HG02981 (cell line): ENCODE results near the gene IZUMO2.

ENCODE experiments used
- ATAC-seq: cut with Tn5 transposase; IDR thresholded peaks from one replicate; pipeline ENCODE4 v1.9.1; 2021; ENCODE audit warnings: mild to moderate bottlenecking, moderate library complexity; ENCODE audit not compliant: unreplicated experiment

Gene IZUMO2

GRCh38 chr19:50162988-50163387, at the start of gene IZUMO2:
Gene IZUMO2, minus strand, starts transcription at chr19:50163281. Its CDS starts 87 bp downstream, at chr19:50163194.
- no peak for ATAC-seq

GRCh38 chr19:50210425-50210824, 47.3 kb upstream of the IZUMO2 start:
- ATAC-seq: no peak

GRCh38 chr19:50209131-50209530, 46.0 kb upstream of the IZUMO2 start:
- no peak for ATAC-seq

DNA sequence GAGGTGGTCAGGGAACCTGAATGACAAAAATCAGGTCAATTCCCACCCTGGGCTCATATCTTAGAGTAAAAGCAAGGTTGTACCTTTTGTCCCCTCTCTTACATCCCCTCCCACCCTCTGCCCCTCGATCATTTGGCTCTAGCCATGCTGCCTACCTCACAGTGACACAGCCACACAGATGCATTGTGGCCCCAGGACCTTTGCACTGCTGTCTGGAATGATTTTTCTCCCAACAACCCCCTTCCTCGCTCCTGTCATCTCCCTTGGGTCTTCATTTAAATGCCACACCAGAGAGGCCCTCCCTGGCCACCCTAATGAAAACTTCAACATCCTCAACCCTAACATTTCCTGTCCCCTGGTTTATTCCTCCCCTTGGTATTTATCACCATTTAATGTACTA, 44.6 kb upstream of the IZUMO2 start:
- ATAC-seq: no peak

DNA sequence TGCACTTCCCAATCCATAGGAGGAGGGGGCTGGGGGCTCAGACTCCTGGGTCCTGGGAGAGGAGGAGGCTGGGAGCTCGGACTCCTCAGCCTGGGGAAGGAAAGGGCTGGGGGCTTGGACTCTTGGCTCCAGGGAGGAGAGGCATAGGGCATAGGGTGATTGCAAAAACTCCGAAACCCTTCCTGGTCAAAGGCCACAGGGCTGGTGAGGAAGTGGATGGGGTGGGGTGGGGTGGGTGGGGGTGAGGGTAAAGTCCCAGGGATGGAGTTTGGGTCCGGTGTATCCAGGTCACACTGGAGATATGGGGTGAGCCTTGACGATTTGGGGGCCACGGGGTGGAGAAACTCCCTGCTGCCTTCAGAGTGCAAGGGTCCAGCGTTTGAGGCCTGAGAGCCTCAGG, 43.1 kb upstream of the IZUMO2 start:
- no peak for ATAC-seq

GRCh38 chr19:50205681-50206138, 42.6 kb upstream of the IZUMO2 start:
- no peak for ATAC-seq

DNA sequence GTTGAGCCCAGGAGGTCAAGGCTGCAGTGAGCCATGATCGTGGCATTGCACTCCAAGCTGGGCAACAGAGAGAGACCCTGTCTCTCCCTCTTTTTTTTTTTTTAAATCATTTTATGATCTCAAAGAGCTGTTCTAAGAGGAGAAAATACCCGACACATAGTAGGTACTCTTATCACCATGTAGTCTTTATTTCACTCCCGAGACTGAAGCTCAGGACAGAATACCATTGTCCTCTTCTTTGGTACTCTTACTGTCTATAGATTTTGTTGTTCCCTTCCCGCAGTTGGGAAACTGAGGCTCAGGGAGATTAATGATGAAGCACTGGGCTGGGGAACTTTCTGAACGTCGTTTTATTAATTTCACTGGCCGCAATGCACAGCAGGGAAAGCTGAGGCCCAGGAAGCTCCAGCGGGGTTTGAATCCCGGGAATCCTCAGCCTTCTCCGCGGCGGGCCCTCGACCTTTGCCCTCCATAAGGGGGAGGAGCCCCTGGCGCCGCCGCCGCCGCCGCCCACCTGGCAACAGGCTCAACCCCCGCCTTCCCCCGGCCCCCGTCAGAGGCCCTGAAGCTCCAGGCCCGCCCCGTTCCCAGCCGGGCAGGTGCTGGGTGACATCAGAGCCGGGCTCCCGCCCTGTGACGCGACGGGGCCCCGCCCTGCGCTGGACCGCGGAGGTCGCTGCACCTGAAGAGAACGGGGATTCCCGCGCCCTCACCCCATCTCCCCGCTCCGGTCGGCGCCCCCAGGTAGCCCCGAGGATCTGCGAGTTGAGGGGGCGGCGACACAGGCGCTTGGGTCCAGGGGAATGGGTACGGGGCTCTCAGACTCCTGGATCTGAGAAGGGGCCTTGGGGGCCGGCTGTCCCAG, 42.0 kb upstream of the IZUMO2 start:
- no peak for ATAC-seq

GRCh38 chr19:50204081-50204428, 41.0 kb upstream of the IZUMO2 start:
- no peak for ATAC-seq

GRCh38 chr19:50203281-50204080, 40.4 kb upstream of the IZUMO2 start, which contains the start of gene MYH14:
Gene MYH14, plus strand, starts transcription at chr19:50203622. Its CDS starts 6,744 bp downstream, at chr19:50210366.
- no peak for ATAC-seq

DNA sequence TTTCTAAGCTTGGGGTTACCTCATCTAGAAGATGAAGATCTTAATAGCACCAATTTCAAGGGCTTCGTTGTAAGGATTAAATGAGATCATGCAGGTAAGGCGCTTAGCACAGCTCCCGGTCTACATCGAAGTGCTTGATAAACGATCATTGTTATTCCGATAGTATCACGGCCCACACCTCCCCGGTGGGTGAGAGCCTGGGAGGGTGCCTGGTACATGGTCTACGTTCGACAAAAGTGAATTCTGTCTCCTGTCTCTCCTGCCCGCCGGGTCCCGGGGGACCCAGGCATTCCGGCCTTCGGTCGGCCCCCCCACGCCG, 39.8 kb upstream of the IZUMO2 start:
- no peak for ATAC-seq

DNA sequence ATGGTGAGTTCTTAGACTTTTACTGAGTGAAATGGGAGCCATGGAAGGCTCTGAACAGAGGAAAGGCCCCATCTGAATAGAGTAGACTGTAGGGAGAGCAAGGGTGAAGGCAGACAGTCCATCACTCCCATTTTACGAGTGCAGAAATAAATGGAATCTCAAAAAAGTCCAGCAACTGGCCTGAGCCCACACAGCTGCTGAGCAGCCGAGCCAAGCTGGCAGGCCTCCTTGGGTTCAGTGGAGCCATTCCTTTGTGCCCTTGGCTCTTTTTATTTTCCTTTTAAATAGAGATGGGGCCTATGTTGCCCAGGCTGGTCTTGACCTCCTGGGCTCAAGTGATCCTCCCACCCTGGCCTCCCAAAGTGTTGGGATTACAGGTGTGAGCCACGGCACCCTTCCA, 39.3 kb upstream of the IZUMO2 start:
- no peak for ATAC-seq

DNA sequence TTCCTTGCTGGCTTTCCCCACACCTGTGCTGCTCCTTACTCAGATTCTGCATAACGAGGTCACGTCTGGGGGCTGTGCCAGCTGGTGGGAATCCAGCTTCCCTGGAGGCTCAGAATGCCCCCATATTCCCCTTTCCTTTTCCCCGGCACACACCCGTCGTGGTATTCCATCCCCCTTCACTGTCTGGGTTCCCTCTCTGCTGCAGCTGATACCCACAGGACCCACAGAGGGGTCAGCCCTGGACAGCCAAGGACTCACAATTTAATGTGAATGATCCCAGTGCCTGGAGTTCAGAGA, 36.1 kb upstream of the IZUMO2 start:
- ATAC-seq: no peak

- ATAC-seq: no peak
Measured at GRCh38 chr19:50198431-50199258, 35.6 kb upstream of the IZUMO2 start.

DNA sequence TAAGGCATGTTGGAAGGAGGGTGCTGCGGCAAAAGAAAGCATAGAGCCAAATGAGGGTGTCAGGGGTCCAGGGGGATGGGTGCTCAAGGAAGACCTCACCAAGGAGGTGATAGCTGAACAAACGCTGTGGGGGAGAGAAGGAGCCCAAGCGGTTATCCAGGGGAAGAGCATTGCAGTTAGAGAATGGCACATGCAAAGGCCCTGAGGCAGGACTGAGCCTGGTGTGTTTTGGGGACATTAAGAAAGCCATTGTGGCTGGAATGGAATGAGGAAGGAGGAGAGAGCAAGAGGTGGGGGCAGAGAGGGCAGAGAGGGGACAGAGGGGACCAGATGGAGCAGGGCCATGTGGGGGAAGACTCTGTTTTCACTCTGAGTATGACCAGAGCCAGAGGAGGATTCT, 34.3 kb upstream of the IZUMO2 start:
- ATAC-seq: no peak

GRCh38 chr19:50196322-50196932, 33.3 kb upstream of the IZUMO2 start:
- ATAC-seq: no peak

GRCh38 chr19:50195224-50195623, 32.1 kb upstream of the IZUMO2 start:
- ATAC-seq: no peak

DNA sequence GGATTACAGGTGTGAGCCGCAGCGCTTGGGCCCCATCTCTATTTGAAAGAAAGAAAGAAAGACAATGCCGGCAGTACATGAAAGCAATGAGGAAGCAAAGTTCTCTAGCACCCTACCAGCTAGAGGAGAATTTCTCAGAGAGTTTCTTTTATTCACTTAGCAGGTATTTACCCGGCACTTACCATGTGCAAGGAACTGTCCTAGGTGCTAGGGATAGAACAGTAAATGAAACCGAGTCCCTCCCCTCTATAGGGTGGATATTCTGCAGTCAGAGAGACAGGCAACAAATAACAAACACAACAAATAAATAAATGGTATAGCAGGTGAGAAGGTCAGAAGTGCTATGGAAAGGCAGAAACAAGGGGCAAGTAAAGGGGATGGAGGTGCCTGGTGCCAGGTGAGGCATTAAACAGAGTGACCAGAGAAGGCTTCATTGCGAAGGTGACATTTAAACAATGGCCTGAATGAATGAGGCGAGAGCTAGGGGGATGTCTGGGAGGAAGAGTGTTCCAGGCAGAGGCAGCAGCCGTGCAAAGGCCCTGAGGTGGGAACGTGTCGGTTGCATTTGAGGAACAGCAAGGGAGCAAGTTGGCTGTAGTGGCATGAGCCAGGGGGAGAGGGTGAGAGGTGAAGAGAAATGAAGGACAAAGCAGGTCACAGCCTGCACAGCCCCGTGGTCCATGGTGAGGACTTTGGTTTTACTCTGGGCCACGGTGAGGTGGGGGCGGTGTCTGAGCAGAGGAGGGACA, 29.6 kb upstream of the IZUMO2 start:
- ATAC-seq: no peak

GRCh38 chr19:50191216-50191615, 28.1 kb upstream of the IZUMO2 start:
- no peak for ATAC-seq

- ATAC-seq: no peak
Measured at GRCh38 chr19:50190439-50190891, 27.4 kb upstream of the IZUMO2 start.

DNA sequence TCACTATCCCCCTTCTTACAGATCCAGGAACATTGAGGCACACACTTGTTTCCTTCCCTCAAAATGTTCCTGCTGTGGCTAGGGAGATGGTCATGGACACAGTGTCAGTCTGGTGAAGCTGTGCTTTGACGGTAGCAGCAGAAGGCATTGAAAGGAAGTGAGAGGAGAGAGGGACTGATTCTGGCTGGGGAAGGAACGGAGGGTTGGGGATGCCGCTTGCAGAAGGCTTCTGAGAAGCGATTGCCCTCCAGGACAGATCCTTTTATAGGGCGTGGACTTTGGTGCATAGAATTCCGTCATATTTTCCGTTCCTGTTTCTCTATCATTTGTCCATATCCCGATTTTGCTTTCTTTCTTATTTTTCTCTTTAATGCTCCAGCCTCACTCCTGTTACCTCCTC, 26.2 kb upstream of the IZUMO2 start:
- ATAC-seq: no peak
